ENCODE data around the gene CUL3. TPM values are rescaled to one million over a fixed set of nuclear protein-coding genes. Genes with fewer than 3 reads are reported as not detected.

The CUL3 gene
- total RNA-seq, 1 experiment from 2014 or later, result 114 TPM

- Histone ChIP-seq H2BK5ac (ENCODE audit: insufficient read length, low read length) (no peak overlapping the region), H2AK5ac (ENCODE audit: insufficient read length, low read length) (no peak overlapping the region), H2BK120ac (ENCODE audit: low read depth, low read length, poor library complexity, severe bottlenecking) (no peak overlapping the region), H3K56ac (ENCODE audit: insufficient read length, low read depth, low read length) (no peak overlapping the region), H4K91ac (ENCODE audit: insufficient read length, low read depth, low read length) (no peak overlapping the region), H3K79me2 (ENCODE audit: insufficient read depth, low read length) (peaks cover 52% of the 10 kb centered on the region), H2BK15ac (ENCODE audit: low read depth, low read length) (no peak overlapping the region), H3K4ac (ENCODE audit: low read depth, low read length) (no peak overlapping the region), H3K27ac (ENCODE audit: insufficient read length, low read depth, low read length) (no peak overlapping the region), H3T11ph (ENCODE audit: low read length) (no peak overlapping the region), H2BK12ac (ENCODE audit: insufficient read length, low read depth, low read length) (no peak overlapping the region), H2BK20ac (ENCODE audit: low read depth, low read length, poor library complexity, severe bottlenecking) (no peak overlapping the region), H4K5ac (ENCODE audit: insufficient read length, low read depth, low read length) (no peak overlapping the region), H3K18ac (ENCODE audit: insufficient read length, low read depth, low read length) (no peak overlapping the region), H3K14ac (ENCODE audit: insufficient read depth, low read length) (no peak overlapping the region), H3K23me2 (ENCODE audit: insufficient read length, low read depth, low read length, poor library complexity, severe bottlenecking) (no peaks in the 10 kb centered on the region), H3K9ac (ENCODE audit: extremely low read depth, insufficient read length, low read length) (no peak overlapping the region), H3K27me3 (ENCODE audit: insufficient read depth, low read length) (no peaks in the 10 kb centered on the region), H3K9me3 (ENCODE audit: control insufficient read depth, low read depth, low read length) (no peaks in the 10 kb centered on the region), H3K4me1 (ENCODE audit: insufficient read depth, low read length) (peaks cover 5% of the 10 kb centered on the region; the same call in 1 of the 2 replicates), H3K23ac (ENCODE audit: insufficient read length, low read depth, low read length) (no peak overlapping the region), H3K4me2 (ENCODE audit: insufficient read depth, insufficient read length, low read length) (no peak overlapping the region), H3K79me1 (ENCODE audit: insufficient read depth, low read depth, low read length, poor library complexity, severe bottlenecking) (peaks cover 18% of the 10 kb centered on the region), H4K20me1 (ENCODE audit: control insufficient read depth, insufficient read depth, insufficient read length) (no peaks in the 10 kb centered on the region), H2AFZ (ENCODE audit: low read length) (no peak overlapping the region), H4K8ac (replicated peaks; ENCODE audit: insufficient read length, low read depth, low read length) (no peak overlapping the region)
- no peak for DNase-seq
- TF ChIP-seq CTCF (conservative IDR thresholded peaks at IDR 0.05), result no peak
- WGBS (ENCODE audit: extremely low coverage, insufficient read length, low lambda C conversion rate), result no CpG with 5 or more reads among the region's 4 CpGs
- Mint-ChIP-seq H3K4me3 (no peak overlapping the region), H3K27me3 (ENCODE audit: low read depth) (no peaks in the 10 kb centered on the region), H3K36me3 (ENCODE audit: insufficient read depth in 1 of 3, low read depth in 3 of 3) (peaks cover 0 to 17% (median 9%) of the 10 kb centered on the region in 3 experiments; a peak in 5 of 7 replicates), H3K27ac (no peak overlapping the region), H3K9me3 (no peaks in the 10 kb centered on the region; a peak in 2 of 5 replicates), H3K4me1 (peaks cover 10 to 11% of the 10 kb centered on the region in 2 experiments)
Observed at GRCh38 chr2:224565452-224566035, 19.6 kb downstream of the CUL3 start.

Measured in H9 (cell line).